ENCODE results near the gene CCL25. TPM values are rescaled to one million over a fixed set of nuclear protein-coding genes. Genes with fewer than 3 reads are reported as not detected.

The CCL25 gene
- total RNA-seq, 4 donors from 2014 or later, result not detected

DNA sequence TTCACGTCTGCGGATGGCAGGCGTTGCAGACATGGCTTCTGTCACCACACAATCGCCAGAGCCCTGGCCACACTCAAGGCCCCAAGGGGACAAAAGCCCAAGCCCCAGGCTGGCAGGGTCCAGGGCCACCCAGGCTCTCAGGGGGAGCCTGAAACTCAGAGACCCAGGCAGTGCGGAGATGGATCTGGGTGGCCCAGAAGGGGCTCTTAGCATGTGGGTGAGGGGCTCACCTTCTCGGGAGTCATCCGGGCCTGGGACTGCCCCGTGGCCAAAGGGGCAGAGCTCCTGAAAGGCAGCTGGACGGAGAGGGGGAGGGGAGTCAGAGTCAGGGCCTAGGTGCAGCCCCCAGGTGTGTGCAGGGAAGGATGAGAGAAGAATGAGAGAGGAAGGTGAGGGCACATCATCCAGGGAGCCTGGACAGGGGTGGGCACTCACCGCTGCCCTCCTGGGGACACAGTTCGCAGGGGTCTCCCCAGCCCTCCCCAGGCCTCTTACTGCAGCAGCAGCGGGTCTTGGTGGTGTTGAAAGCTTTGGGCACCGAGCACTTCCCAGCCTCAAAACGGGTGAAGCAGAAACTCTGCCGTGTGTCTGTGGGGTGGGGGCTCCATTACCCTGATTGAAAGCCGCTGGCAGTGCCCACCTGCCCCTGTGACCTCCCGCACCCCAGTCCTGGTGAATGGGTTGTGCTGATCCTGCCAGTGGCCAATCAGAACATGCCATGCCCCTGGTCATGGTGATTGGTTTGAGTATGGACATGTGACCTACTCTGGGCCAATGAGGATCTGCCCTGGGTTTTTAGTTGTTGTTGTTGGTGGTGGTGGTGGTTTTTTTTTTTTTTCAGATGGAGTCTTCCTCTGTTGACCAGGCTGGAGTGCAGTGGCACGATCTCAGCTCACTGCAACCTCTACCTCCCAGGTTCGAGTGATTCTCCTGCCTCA, 37.4 kb downstream of the CCL25 start:
- intact Hi-C loops (cut with DNase I; ENCODE audit: low total_unique reads), result no loop called here
- TF ChIP-seq CTCF (IDR thresholded peaks at IDR 0.05), result no peak
- TF ChIP-seq EP300 (IDR thresholded peaks at IDR 0.05; ENCODE audit: low read depth), result no peak
- TF ChIP-seq POLR2A (IDR thresholded peaks at IDR 0.05), result no peak
- TF ChIP-seq POLR2AphosphoS5 (IDR thresholded peaks at IDR 0.05), result no peak
- Histone ChIP-seq H3K9me3 (peaks cover 4 to 7% of the 10 kb centered on the region in 2 donors), H3K4me1 (no peaks in the 10 kb centered on the region), H3K4me3 (no peak overlapping the region), H3K36me3 (no peaks in the 10 kb centered on the region), H3K27me3 (no peaks in the 10 kb centered on the region), H3K27ac (no peak overlapping the region)
- 80 to 82% methylated on average over 1 to 19 of the region's 19 CpGs for WGBS, 2 donors (ENCODE audit: low coverage in 1 of 2)
- in situ Hi-C loops (cut with MboI; ENCODE audit: low pct_ligation_motif_present in 1 of 4, low pct_unique_long_range_greater_than_20kb in 1 of 4, low sequenced_read_pairs in 3 of 4), result no loop called here
- no peak for DNase-seq

- intact Hi-C loops (cut with DNase I; ENCODE audit: low total_unique reads), result no loop called here
- TF ChIP-seq CTCF (IDR thresholded peaks at IDR 0.05) (no peak), POLR2AphosphoS5 (IDR thresholded peaks at IDR 0.05) (no peak), EP300 (IDR thresholded peaks at IDR 0.05; ENCODE audit: low read depth) (no peak), POLR2A (IDR thresholded peaks at IDR 0.05) (no peak)
- H3K27ac ChIP-seq, result no peak overlapping the region
- in situ Hi-C loops (cut with MboI; ENCODE audit: low pct_ligation_motif_present in 1 of 4, low pct_unique_long_range_greater_than_20kb in 1 of 4, low sequenced_read_pairs in 3 of 4), result no loop called here
- 66% methylated on average over 2 of the region's 2 CpGs; no CpG with 5 or more reads in 1 of the 2 donors for WGBS, 2 donors (ENCODE audit: low coverage in 1 of 2)
- no peak for DNase-seq
- H3K4me1 ChIP-seq, result no peaks in the 10 kb centered on the region
- no peaks in the 10 kb centered on the region for H3K36me3 ChIP-seq
- peaks cover 14 to 17% of the 10 kb centered on the region in 2 donors for H3K9me3 ChIP-seq
- H3K4me3 ChIP-seq, result no peak overlapping the region
- H3K27me3 ChIP-seq, result no peaks in the 10 kb centered on the region
These were observed 38.4 kb downstream of the CCL25 start for GRCh38 chr19:8090950-8091349.

GRCh38 chr19:8093740-8094139, 41.2 kb downstream of the CCL25 start:
- intact Hi-C loops (cut with DNase I; ENCODE audit: low total_unique reads), result no loop called here
- WGBS, 2 donors (ENCODE audit: low coverage in 1 of 2), result 83 to 91% methylated on average over 2 of the region's 2 CpGs
- Histone ChIP-seq H3K27me3 (no peaks in the 10 kb centered on the region), H3K4me1 (no peaks in the 10 kb centered on the region), H3K9me3 (peaks cover 17 to 22% of the 10 kb centered on the region in 2 donors), H3K27ac (no peak overlapping the region), H3K36me3 (no peaks in the 10 kb centered on the region), H3K4me3 (no peak overlapping the region)
- no peak for DNase-seq
- in situ Hi-C loops (cut with MboI; ENCODE audit: low pct_ligation_motif_present in 1 of 4, low pct_unique_long_range_greater_than_20kb in 1 of 4, low sequenced_read_pairs in 3 of 4), result no loop called here
- TF ChIP-seq EP300 (IDR thresholded peaks at IDR 0.05; ENCODE audit: low read depth), result no peak
- TF ChIP-seq POLR2AphosphoS5 (IDR thresholded peaks at IDR 0.05), result no peak
- no peak for TF ChIP-seq POLR2A (IDR thresholded peaks at IDR 0.05)
- no peak for TF ChIP-seq CTCF (IDR thresholded peaks at IDR 0.05)

- Histone ChIP-seq H3K4me3 (no peak overlapping the region), H3K27ac (no peak overlapping the region), H3K27me3 (no peaks in the 10 kb centered on the region), H3K4me1 (no peaks in the 10 kb centered on the region), H3K9me3 (peaks cover 17 to 22% of the 10 kb centered on the region in 2 donors), H3K36me3 (no peaks in the 10 kb centered on the region)
- in situ Hi-C loops (cut with MboI; ENCODE audit: low pct_ligation_motif_present in 1 of 4, low pct_unique_long_range_greater_than_20kb in 1 of 4, low sequenced_read_pairs in 3 of 4), result no loop called here
- no peak for DNase-seq
- intact Hi-C loops (cut with DNase I; ENCODE audit: low total_unique reads), result no loop called here
- TF ChIP-seq POLR2A (IDR thresholded peaks at IDR 0.05), result no peak
- no peak for TF ChIP-seq CTCF (IDR thresholded peaks at IDR 0.05)
- no peak for TF ChIP-seq EP300 (IDR thresholded peaks at IDR 0.05; ENCODE audit: low read depth)
- TF ChIP-seq POLR2AphosphoS5 (IDR thresholded peaks at IDR 0.05), result no peak
- WGBS, 2 donors (ENCODE audit: low coverage in 1 of 2), result 76% methylated on average over 6 of the region's 6 CpGs; no CpG with 5 or more reads in 1 of the 2 donors
These were observed 41.8 kb downstream of the CCL25 start for GRCh38 chr19:8094336-8094735.

Measured in transverse colon (tissue), 4 donors.